Right atrium auricular region (tissue), 2 donors: ENCODE results near the gene TMEM184C. TPM values are rescaled to one million over a fixed set of nuclear protein-coding genes. Genes with fewer than 3 reads are reported as not detected.

Experiments
- DNase-seq: peaks from one replicate; pipeline ENCODE4 v3.0.0-alpha.2; 2019; ENCODE audit warnings: low spot score
- H3K27ac ChIP-seq, 2 donors: fragments of 200-600 bp; sonication (generic); 1 replicate in 1 of 2; 2 replicates in 1 of 2; pipeline ENCODE4 v1.5.1; 2016 to 2019
- H3K27me3 ChIP-seq, 2 donors: fragments of 200-600 bp; sonication (generic); one replicate each; pipeline versions ENCODE4 v1.5.1 to v1.6.0; 2017 to 2019
- H3K36me3 ChIP-seq: fragments of 200-600 bp; sonication (generic); one replicate; pipeline ENCODE4 v1.5.1; 2016
- H3K4me1 ChIP-seq, 2 donors: fragments of 200-600 bp; sonication (generic); one replicate each; pipeline versions ENCODE4 v1.5.1 to v1.6.0; 2017 to 2019
- H3K4me3 ChIP-seq, 2 donors: fragments of 200-600 bp; sonication (generic); 1 replicate in 1 of 2; 2 replicates in 1 of 2; pipeline ENCODE4 v1.5.1; 2017 to 2019; ENCODE audit warnings: mild to moderate bottlenecking in 1 of 2, moderate library complexity in 1 of 2
- H3K9me3 ChIP-seq, 2 donors: fragments of 200-600 bp; sonication (generic); one replicate each; pipeline ENCODE4 v1.5.1; 2019
- CTCF ChIP-seq, 2 donors: fragments of 200-600 bp; sonication (generic); IDR thresholded peaks; one replicate each; pipeline ENCODE4 v1.5.1; 2019; ENCODE audit warnings: antibody characterized with exemption in 2 of 2
- total RNA-seq, 2 donors: library from RNA; depleted of rRNA; stranded (reverse); fragments of >200 nt; gene quantifications; one replicate each; pipeline ENCODE4 v1.1.0, GENCODE V29; 2016

TMEM184C gene
- total RNA-seq, 2 donors from 2014 or later: 20.9 to 27.5 TPM

- TF ChIP-seq CTCF (IDR thresholded peaks at IDR 0.05): no peak
- H3K27ac ChIP-seq: no peak overlapping the region
- DNase-seq: no peak
- no peaks in the 10 kb centered on the region for H3K36me3 ChIP-seq
- no peak overlapping the region for H3K4me3 ChIP-seq
- H3K9me3 ChIP-seq: no peaks in the 10 kb centered on the region
- no peaks in the 10 kb centered on the region for H3K27me3 ChIP-seq
- no peaks in the 10 kb centered on the region for H3K4me1 ChIP-seq
Observed at GRCh38 chr4:147578593-147578992, 38.6 kb upstream of the TMEM184C start.

DNA sequence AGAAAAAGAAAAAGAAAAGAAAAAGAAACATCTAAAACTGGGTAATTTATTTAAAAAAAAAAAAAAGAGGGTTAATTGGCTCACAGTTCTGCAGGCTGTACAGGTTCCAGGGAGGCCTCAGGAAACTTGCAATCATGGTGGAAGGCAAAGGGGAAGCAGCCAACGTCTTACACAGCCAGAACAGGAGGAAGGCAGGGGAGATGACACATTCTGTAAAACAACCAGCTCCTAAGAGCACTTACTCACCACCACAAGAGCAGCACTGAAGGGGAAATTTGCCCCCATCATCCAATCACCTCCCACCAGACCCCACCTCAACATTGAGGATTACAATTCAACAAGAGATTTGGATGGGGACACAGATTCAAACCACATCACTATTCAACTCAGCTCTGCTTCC, 36.8 kb upstream of the TMEM184C start:
- Histone ChIP-seq H3K4me3 (no peak overlapping the region), H3K4me1 (no peaks in the 10 kb centered on the region), H3K36me3 (no peaks in the 10 kb centered on the region), H3K27me3 (no peaks in the 10 kb centered on the region), H3K9me3 (peaks cover 0 to 11% of the 10 kb centered on the region in 2 donors), H3K27ac (no peak overlapping the region)
- TF ChIP-seq CTCF (IDR thresholded peaks at IDR 0.05): no peak
- DNase-seq: no peak

DNA sequence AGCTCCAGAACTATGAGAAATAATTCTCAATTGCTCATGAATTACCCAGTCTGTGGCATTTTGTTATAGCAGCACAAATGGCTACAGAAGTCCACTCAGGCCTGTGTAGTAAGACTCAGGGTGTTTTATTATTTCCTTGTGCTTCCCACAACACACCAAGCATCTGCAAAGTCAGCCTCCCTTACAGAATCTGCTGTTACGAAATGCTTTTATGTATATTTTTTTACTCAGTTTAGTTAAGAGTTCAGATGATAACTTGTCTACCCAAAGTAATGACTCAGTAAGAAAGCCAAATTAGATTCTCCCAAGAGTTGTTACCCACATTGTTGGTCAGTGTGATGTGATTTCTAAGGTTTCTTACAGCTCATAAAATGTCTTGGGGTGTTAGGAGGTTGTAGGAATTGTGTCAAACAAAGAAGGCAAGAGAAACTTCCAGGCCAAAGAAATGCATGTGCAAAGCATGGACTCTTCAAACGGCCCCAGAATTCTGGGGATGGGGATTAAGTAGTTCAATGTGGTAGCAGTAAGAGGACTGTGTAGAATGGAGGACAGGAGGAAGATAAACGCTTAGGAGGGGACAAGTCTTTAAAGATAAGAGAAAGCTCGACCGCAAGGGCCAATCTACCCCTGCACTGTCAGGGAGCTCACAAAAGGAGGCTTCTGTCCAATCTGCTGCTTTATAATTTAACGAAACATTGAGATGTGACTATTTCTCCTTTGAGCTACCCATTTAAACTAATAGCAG, 35.4 kb upstream of the TMEM184C start:
- TF ChIP-seq CTCF (IDR thresholded peaks at IDR 0.05): no peak
- Histone ChIP-seq H3K27me3 (no peaks in the 10 kb centered on the region), H3K36me3 (no peaks in the 10 kb centered on the region), H3K9me3 (peaks cover 0 to 12% of the 10 kb centered on the region in 2 donors), H3K4me3 (no peak overlapping the region), H3K4me1 (no peaks in the 10 kb centered on the region), H3K27ac (no peak overlapping the region)
- no peak for DNase-seq

DNA sequence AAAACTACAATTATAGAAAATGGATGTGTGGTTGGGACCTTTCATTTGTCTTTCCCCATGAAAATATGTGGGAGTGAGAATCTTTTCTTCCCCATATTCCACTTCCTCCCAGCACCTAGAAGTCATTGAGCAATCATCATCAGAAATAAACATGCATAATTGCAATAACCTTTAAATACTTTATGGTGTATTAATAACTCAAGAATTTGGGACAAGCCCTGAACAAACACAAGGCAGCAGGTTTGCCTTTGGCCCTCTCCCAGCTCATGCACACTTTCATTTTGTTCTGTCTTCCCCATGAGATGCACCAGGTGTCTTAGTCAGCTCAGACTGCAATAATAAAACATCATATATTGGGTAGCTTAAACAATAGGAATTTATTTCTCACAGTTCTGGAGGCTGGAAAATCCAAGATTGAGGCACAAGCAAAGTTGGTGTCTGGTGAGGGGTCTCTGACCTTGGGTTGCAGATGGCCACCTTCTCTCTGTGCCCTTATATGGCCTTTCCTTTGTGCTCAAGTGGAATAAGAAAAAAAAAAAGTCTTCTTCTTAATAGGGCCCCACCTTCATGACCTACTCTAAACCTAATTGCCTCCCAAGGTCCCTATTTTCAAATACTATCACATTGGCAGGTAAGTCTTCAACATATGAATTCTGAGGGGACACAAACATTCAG, 34.7 kb upstream of the TMEM184C start:
- no peak for TF ChIP-seq CTCF (IDR thresholded peaks at IDR 0.05)
- peaks cover 0 to 12% of the 10 kb centered on the region in 2 donors for H3K9me3 ChIP-seq
- no peaks in the 10 kb centered on the region for H3K27me3 ChIP-seq
- H3K4me3 ChIP-seq: no peak overlapping the region
- no peaks in the 10 kb centered on the region for H3K36me3 ChIP-seq
- H3K27ac ChIP-seq: no peak overlapping the region
- no peak for DNase-seq
- H3K4me1 ChIP-seq: no peaks in the 10 kb centered on the region

- no peak for TF ChIP-seq CTCF (IDR thresholded peaks at IDR 0.05)
- no peak overlapping the region for H3K27ac ChIP-seq
- no peak for DNase-seq
- peaks cover 0 to under 1% of the 10 kb centered on the region in 2 donors for H3K4me1 ChIP-seq
- H3K9me3 ChIP-seq: peaks cover 0 to 12% of the 10 kb centered on the region in 2 donors
- H3K4me3 ChIP-seq: no peak overlapping the region
- H3K36me3 ChIP-seq: no peaks in the 10 kb centered on the region
- H3K27me3 ChIP-seq: no peaks in the 10 kb centered on the region
Observed at GRCh38 chr4:147583876-147584275, 33.3 kb upstream of the TMEM184C start.
